ENCODE results near the gene ADNP. TPM values are rescaled to one million over a fixed set of nuclear protein-coding genes. Genes with fewer than 3 reads are reported as not detected.

Gene ADNP
- polyA plus RNA-seq, 2 of the 4 experiments (the other 2 are of a cell fraction): 36.7 to 37.2 TPM

GRCh38 chr20:50969435-50969834, 38.2 kb upstream of the ADNP start:
- CTCF ChIA-PET: interaction anchor here (0.5 to 1.0 kb wide), 2 partner anchors 12 to 176 kb away, joined by 3 read pairs; no protein-coding TSS in a partner anchor

GRCh38 chr20:50968289-50968688, 37.1 kb upstream of the ADNP start:
- H3K4me2 ChIP-seq: no peak overlapping the region
- no peaks in the 10 kb centered on the region for H3K9me3 ChIP-seq
- CTCF ChIA-PET: interaction anchor here (1.6 to 1.9 kb wide), 3 partner anchors 9 to 20 kb away, joined by 4 to 9 read pairs (median 6); partner anchors contain the start of gene MOCS3
- no peak overlapping the region for H3K4me3 ChIP-seq
- WGBS (ENCODE audit: missing lambda C conversion rate): 80% methylated on average over 9 of the region's 9 CpGs
- FAIRE-seq (no peak), DNase-seq (ENCODE audit: low read depth in 1 of 2, low spot score in 1 of 2) (no peak), ATAC-seq (no peak)
- H3K4me1 ChIP-seq: no peaks in the 10 kb centered on the region
- POLR2A ChIA-PET: interaction anchor here (2.6 kb wide), 1 partner anchor 10 kb away, joined by 11 read pairs; the partner anchor contains the start of genes DPM1 and MOCS3
- TF ChIP-seq TFCP2L1 (CRISPR knock-in tag; IDR thresholded peaks at IDR 0.05): no peak
- no peak for TF ChIP-seq ZFP36 (IDR thresholded peaks at IDR 0.05; ENCODE audit: borderline replicate concordance, partially characterized antibody)
- TF ChIP-seq NPAS2 (CRISPR knock-in tag; IDR thresholded peaks at IDR 0.05; ENCODE audit: borderline replicate concordance): no peak
- TF ChIP-seq ATOH8 (CRISPR knock-in tag; IDR thresholded peaks at IDR 0.05; ENCODE audit: low read depth): no peak
- no peak for TF ChIP-seq SREBF2 (IDR thresholded peaks at IDR 0.05)
- TF ChIP-seq HOXA7 (CRISPR knock-in tag; IDR thresholded peaks at IDR 0.05): no peak
- TF ChIP-seq PHF8 (IDR thresholded peaks at IDR 0.05; ENCODE audit: borderline replicate concordance, low read depth): no peak
- H3K27ac ChIP-seq: no peak overlapping the region

More at GRCh38 chr20:50969435-50969834, 38.2 kb upstream of the ADNP start:
- FAIRE-seq (no peak), ATAC-seq (no peak), DNase-seq (ENCODE audit: low read depth in 1 of 2, low spot score in 1 of 2) (no peak)
- TF ChIP-seq RNF2 (IDR thresholded peaks at IDR 0.05; ENCODE audit: borderline replicate concordance, low read depth) (no peak), ZSCAN20 (CRISPR knock-in tag; IDR thresholded peaks at IDR 0.05) (no peak), NR3C1 (IDR thresholded peaks at IDR 0.05) (no peak), ZC3H11A (IDR thresholded peaks at IDR 0.05) (no peak), HMGXB4 (CRISPR knock-in tag; IDR thresholded peaks at IDR 0.05; ENCODE audit: borderline replicate concordance) (no peak), POLR2A (IDR thresholded peaks at IDR 0.05; ENCODE audit: low read length) (no peak), BHLHE40 (IDR thresholded peaks at IDR 0.05; ENCODE audit: low read depth, low read length) (no peak), FOSB (CRISPR knock-in tag; IDR thresholded peaks at IDR 0.05) (no peak)
- TF ChIP-seq, protein P1, sequence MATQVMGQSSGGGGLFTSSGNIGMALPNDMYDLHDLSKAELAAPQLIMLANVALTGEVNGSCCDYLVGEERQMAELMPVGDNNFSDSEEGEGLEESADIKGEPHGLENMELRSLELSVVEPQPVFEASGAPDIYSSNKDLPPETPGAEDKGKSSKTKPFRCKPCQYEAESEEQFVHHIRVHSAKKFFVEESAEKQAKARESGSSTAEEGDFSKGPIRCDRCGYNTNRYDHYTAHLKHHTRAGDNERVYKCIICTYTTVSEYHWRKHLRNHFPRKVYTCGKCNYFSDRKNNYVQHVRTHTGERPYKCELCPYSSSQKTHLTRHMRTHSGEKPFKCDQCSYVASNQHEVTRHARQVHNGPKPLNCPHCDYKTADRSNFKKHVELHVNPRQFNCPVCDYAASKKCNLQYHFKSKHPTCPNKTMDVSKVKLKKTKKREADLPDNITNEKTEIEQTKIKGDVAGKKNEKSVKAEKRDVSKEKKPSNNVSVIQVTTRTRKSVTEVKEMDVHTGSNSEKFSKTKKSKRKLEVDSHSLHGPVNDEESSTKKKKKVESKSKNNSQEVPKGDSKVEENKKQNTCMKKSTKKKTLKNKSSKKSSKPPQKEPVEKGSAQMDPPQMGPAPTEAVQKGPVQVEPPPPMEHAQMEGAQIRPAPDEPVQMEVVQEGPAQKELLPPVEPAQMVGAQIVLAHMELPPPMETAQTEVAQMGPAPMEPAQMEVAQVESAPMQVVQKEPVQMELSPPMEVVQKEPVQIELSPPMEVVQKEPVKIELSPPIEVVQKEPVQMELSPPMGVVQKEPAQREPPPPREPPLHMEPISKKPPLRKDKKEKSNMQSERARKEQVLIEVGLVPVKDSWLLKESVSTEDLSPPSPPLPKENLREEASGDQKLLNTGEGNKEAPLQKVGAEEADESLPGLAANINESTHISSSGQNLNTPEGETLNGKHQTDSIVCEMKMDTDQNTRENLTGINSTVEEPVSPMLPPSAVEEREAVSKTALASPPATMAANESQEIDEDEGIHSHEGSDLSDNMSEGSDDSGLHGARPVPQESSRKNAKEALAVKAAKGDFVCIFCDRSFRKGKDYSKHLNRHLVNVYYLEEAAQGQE (IDR thresholded peaks at IDR 0.05): no peak
- TF ChIP-seq, protein P2, sequence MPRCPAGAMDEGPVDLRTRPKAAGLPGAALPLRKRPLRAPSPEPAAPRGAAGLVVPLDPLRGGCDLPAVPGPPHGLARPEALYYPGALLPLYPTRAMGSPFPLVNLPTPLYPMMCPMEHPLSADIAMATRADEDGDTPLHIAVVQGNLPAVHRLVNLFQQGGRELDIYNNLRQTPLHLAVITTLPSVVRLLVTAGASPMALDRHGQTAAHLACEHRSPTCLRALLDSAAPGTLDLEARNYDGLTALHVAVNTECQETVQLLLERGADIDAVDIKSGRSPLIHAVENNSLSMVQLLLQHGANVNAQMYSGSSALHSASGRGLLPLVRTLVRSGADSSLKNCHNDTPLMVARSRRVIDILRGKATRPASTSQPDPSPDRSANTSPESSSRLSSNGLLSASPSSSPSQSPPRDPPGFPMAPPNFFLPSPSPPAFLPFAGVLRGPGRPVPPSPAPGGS (IDR thresholded peaks at IDR 0.05): no peak
- H3K4me3 ChIP-seq: no peak overlapping the region
- no peaks in the 10 kb centered on the region for H3K4me1 ChIP-seq
- POLR2A ChIA-PET: interaction anchor here (2.6 kb wide), 1 partner anchor 11 kb away, joined by 11 read pairs; the partner anchor contains the start of genes DPM1 and MOCS3
- no peak overlapping the region for H3K4me2 ChIP-seq
- WGBS (ENCODE audit: missing lambda C conversion rate): 68% methylated on average over 5 of the region's 5 CpGs
- H3K9me3 ChIP-seq: no peaks in the 10 kb centered on the region
- no peak overlapping the region for H3K27ac ChIP-seq
